Dedifferentiated amniotic fluid mesenchymal stem cell (primary cell): ENCODE results near the gene DIP2B.
A peak's percentile ranks its signal among the peaks of the same experiment; 100 is the strongest.

Experiments used
- DNase-seq: peaks from one replicate; pipeline ENCODE4 v3.0.0-alpha.2; 2016; ENCODE audit errors: extremely low spot score

Gene DIP2B

DNA sequence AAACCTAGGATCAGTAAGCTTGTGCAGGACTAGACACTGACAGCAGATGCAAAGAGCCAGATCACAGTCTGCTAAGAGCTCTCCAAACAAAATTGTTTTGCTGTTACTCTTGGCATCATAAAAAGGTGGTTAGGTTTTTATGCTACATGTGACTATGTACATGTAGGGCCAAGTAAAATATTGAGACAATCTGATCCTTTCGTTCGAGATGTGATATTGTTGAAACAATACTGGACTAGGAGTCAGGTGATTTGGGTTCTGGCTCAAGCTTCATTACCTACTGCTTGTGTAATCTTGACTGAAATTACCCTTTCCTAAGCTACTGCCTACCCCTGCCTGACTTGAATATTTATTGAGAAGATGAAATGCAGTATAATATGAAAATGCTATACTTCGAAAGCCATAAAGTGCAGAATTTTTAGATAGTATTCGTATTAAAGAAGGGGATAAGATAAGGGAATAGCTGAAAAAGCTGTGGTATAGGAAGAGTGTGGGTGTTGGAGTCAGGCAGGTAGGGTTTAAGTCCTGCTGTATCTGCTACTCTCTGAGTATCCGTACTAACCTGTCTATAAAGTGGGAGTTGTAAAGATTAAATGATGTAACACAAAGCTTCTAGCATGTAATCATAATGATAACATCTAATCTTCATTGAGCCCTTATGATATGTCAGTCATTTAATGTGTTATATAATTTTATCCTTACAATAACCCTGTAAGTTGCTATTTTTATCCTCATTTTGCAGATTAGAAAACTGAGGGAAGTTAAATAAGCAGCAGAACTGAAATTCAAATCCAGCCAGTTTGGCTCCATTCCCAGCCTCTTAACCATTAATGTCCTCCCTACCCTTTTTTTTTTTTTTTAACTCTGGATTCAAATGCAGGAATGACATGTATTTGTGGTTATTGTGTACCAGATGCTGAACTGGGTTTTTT lies 220.5 kb downstream of the DIP2B start:
- no peak for DNase-seq

GRCh38 chr12:50727466-50727865 lies 222.7 kb downstream of the DIP2B start:
- DNase-seq: no peak

- DNase-seq: no peak
These were observed 223.6 kb downstream of the DIP2B start for GRCh38 chr12:50728417-50728816.

GRCh38 chr12:50728841-50729240 lies 224.1 kb downstream of the DIP2B start:
- DNase-seq: no peak

- DNase-seq: no peak
These were observed 227.8 kb downstream of the DIP2B start for GRCh38 chr12:50732591-50732990.

DNA sequence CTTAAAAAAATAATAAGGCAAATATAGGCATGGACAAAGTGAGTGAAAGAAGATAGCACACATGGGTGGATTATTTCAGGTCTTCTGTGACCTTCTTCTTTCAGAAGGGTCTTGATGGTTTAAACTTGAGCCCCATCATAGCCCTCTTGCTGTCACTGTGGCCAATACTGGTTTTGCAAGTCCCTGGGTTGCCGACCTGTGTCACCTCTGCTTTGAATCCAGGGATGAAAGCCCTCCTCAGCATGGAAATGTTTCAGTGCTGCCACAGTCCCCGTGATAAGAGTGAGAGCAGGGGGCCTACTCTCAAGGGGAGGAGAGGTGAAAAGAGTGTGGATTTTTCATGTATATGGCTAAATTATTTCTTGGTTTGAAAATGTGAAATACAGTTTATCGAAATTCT lies 228.9 kb downstream of the DIP2B start:
- no peak for DNase-seq

GRCh38 chr12:50734409-50735263 lies 229.9 kb downstream of the DIP2B start:
- DNase-seq: no peak

GRCh38 chr12:50739611-50740010 lies 234.8 kb downstream of the DIP2B start:
- DNase-seq: no peak

- no peak for DNase-seq
These were observed 235.5 kb downstream of the DIP2B start for GRCh38 chr12:50740307-50740706.

DNA sequence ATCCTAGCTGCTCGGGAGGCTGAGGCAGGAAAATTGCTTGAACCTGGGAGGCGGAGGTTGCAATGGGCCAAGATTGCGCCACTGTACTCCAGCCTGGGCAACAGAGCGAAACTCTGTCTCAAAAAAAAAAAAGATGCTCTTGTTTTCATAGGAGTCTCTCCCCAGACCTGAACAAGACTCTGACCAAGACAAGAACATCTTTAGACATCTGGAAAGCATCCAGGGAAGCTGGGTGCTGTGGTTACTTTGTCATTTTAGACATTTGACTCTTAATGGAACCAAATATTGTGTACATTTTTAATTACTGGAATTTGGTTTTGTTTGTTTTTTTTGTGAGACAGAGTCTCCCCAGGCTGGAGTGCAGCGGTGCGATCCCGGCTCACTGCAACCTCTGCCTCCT lies 238.0 kb downstream of the DIP2B start:
- no peak for DNase-seq

DNA sequence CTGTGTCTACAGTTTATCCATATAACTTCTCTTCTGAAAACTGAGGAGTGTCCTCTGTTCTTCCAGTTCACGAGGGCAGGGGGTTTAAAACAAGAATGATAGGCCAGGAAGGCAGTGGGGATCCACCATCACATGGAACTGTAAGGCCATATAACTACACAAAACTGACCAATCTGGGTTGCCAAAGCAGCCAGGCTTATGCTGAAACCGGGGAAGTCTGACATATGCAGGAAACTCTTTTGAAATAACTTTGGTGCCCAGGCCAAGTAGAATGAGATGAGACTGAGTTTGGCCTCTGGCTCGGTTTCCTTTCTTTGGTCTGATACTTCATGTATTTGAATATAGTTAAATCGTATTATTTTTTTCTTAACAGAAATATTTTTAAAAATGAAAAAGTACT lies 241.1 kb downstream of the DIP2B start:
- no peak for DNase-seq

GRCh38 chr12:50746431-50746830 lies 241.6 kb downstream of the DIP2B start:
- DNase-seq: no peak

GRCh38 chr12:50747817-50748216 lies 243.0 kb downstream of the DIP2B start:
- DNase-seq: no peak

GRCh38 chr12:50749459-50749882 lies 244.7 kb downstream of the DIP2B start:
- no peak for DNase-seq

GRCh38 chr12:50750366-50750765 lies 245.6 kb downstream of the DIP2B start:
- DNase-seq: no peak

DNA sequence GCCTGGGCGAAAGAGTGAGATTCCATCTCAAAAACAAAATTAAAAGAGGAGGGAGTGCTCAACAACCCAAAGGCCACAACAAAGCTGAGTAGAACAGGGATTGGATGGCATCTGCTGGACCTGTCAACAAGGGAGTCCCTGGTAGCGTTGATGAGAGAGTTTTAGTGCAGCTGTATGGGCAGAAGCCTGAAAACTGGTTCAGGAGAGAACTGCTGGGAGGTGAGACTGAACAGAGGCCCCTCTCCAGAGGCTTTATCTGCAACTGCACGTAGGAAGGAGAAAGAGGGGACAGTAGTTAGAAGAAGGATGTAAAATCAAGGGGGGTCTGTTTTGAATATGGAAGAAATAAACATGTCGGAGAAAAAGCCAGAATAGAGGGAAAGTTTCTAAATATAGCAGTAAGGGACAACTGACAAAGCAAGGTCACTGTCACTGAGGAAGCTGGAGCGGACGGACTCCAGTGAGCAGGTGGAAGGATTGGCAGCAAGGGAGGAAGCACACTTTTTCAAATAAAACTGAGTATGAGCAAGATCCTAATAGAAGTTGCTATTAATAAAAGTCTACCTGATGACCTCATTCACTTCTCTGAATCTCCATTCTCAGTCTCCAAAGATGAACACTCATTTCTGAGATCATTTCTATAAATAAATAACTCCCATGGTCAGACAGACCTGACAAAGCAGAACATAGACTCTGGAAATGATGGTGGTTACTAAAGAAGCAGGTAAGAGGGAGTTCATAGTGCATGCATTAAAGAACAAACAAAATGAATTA lies 247.3 kb downstream of the DIP2B start:
- DNase-seq: no peak

DNA sequence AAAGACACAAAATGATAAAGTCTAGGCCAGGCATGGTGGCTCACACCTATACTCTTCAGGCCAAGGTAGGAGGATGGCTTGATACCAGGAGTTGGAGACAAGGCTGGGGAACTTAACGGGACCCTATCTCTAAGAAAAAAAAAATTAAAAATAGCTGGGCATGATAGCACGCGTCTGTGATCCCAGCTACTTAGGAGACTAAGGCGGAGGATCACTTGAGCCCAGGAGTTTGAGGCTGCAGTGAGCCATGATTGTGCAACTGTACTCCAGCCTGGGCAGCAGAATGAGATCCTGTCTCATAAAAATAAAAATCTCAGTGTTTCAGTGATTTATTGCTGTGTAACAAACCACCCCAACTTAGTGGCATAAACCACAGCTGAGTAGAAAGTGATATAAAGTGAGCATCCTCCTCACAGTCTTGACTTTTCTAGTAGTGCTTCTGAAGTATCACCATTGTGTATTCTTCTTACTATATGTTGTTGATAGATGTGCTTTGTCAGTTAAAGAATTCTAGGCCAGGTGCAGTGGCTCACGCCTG lies 248.5 kb downstream of the DIP2B start:
- DNase-seq: no peak

GRCh38 chr12:50763639-50764285 lies 259.0 kb downstream of the DIP2B start, which contains the start of gene ATF1:
Gene ATF1, plus strand, starts transcription at chr12:50764101. Its CDS starts 16,045 bp downstream, at chr12:50780146.
- peak; percentile 73 for DNase-seq

- DNase-seq: peak; percentile 34
These were observed 259.7 kb downstream of the DIP2B start for GRCh38 chr12:50764286-50765094.
